ENCODE data around the gene OARD1.

Gene OARD1

GRCh38 chr6:41050536-41050935, 21.6 kb downstream of the OARD1 start:
- H3K4me3 ChIP-seq (replicated peaks in 1 of 2; ENCODE audit: low read depth in 2 of 2, low read length in 2 of 2) = no peak overlapping the region
- TF ChIP-seq CTCF (IDR thresholded peaks at IDR 0.05; ENCODE audit: low read depth, low read length) = no peak
- DNase-seq (ENCODE audit: low read depth in 2 of 2) = no peak

GRCh38 chr6:41049955-41050354, 22.2 kb downstream of the OARD1 start:
- no peak for DNase-seq (ENCODE audit: low read depth in 2 of 2)
- H3K4me3 ChIP-seq (replicated peaks in 1 of 2; ENCODE audit: low read depth in 2 of 2, low read length in 2 of 2) = no peak overlapping the region
- no peak for TF ChIP-seq CTCF (IDR thresholded peaks at IDR 0.05; ENCODE audit: low read depth, low read length)

GRCh38 chr6:41049521-41049920, 22.6 kb downstream of the OARD1 start:
- no peak overlapping the region for H3K4me3 ChIP-seq (replicated peaks in 1 of 2; ENCODE audit: low read depth in 2 of 2, low read length in 2 of 2)
- DNase-seq (ENCODE audit: low read depth in 2 of 2) = no peak
- TF ChIP-seq CTCF (IDR thresholded peaks at IDR 0.05; ENCODE audit: low read depth, low read length) = no peak

GRCh38 chr6:41047745-41048732, 24.1 kb downstream of the OARD1 start:
- DNase-seq (ENCODE audit: low read depth in 2 of 2) = no peak
- no peak for TF ChIP-seq CTCF (IDR thresholded peaks at IDR 0.05; ENCODE audit: low read depth, low read length)
- no peak overlapping the region for H3K4me3 ChIP-seq (replicated peaks in 1 of 2; ENCODE audit: low read depth in 2 of 2, low read length in 2 of 2)

- no peak for TF ChIP-seq CTCF (IDR thresholded peaks at IDR 0.05; ENCODE audit: low read depth, low read length)
- DNase-seq (ENCODE audit: low read depth in 2 of 2) = no peak
- no peak overlapping the region for H3K4me3 ChIP-seq (replicated peaks in 1 of 2; ENCODE audit: low read depth in 2 of 2, low read length in 2 of 2)
Measured at GRCh38 chr6:41047306-41047705, 24.9 kb downstream of the OARD1 start.

- no peak overlapping the region for H3K4me3 ChIP-seq (replicated peaks in 1 of 2; ENCODE audit: low read depth in 2 of 2, low read length in 2 of 2)
- no peak for TF ChIP-seq CTCF (IDR thresholded peaks at IDR 0.05; ENCODE audit: low read depth, low read length)
Measured at GRCh38 chr6:41046084-41046483, 26.1 kb downstream of the OARD1 start.

More at GRCh38 chr6:41046084-41046483, 26.1 kb downstream of the OARD1 start:
- DNase-seq (ENCODE audit: low read depth in 2 of 2) = no peak

Measured in cardiac fibroblast (primary cell).